ENCODE measurements around the gene COPRS. TPM values are rescaled to one million over a fixed set of nuclear protein-coding genes. Genes with fewer than 3 reads are reported as not detected.

The COPRS gene
- total and polyA plus RNA-seq, 2 of the 13 experiments (the other 11 are each of a cell fraction or from before 2014, with no cell fraction given), result 22.7 to 93.8 TPM

DNA sequence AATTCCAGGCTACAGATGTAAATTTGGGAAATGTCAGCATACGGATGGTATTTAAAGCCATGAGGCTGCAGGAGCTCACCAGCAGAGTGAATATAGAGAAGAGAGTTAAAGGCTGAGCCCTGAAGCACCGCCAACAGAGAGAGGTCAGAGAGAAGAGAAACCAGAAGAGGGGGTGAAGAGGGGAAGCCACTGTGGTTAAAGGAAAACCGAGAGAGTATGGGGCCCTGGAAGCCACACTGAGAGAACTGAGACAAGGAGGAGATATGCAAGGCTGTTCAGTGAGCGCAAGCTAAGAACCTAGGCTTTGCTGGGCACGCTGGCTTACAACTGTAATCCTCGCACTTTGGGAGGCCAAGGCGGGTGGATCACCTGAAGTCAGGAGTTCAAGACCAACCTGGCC is 24.6 kb downstream of the COPRS start (continued):
- TF ChIP-seq, protein P1, sequence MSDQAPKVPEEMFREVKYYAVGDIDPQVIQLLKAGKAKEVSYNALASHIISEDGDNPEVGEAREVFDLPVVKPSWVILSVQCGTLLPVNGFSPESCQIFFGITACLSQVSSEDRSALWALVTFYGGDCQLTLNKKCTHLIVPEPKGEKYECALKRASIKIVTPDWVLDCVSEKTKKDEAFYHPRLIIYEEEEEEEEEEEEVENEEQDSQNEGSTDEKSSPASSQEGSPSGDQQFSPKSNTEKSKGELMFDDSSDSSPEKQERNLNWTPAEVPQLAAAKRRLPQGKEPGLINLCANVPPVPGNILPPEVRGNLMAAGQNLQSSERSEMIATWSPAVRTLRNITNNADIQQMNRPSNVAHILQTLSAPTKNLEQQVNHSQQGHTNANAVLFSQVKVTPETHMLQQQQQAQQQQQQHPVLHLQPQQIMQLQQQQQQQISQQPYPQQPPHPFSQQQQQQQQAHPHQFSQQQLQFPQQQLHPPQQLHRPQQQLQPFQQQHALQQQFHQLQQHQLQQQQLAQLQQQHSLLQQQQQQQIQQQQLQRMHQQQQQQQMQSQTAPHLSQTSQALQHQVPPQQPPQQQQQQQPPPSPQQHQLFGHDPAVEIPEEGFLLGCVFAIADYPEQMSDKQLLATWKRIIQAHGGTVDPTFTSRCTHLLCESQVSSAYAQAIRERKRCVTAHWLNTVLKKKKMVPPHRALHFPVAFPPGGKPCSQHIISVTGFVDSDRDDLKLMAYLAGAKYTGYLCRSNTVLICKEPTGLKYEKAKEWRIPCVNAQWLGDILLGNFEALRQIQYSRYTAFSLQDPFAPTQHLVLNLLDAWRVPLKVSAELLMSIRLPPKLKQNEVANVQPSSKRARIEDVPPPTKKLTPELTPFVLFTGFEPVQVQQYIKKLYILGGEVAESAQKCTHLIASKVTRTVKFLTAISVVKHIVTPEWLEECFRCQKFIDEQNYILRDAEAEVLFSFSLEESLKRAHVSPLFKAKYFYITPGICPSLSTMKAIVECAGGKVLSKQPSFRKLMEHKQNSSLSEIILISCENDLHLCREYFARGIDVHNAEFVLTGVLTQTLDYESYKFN (CRISPR knock-in tag; conservative IDR thresholded peaks at IDR 0.05), result no peak
- TF ChIP-seq ATRX (CRISPR knock-in tag; IDR thresholded peaks at IDR 0.05; ENCODE audit: borderline replicate concordance) (no peak), DR1 (CRISPR knock-in tag; IDR thresholded peaks at IDR 0.05) (no peak), ZNF746 (CRISPR knock-in tag; IDR thresholded peaks at IDR 0.05) (no peak), SRF (IDR thresholded peaks at IDR 0.05; ENCODE audit: low read depth, low read length) (no peak), SUZ12 (IDR thresholded peaks at IDR 0.05; ENCODE audit: low read depth, low read length) (no peak), HHEX (CRISPR knock-in tag; IDR thresholded peaks at IDR 0.05) (no peak), ZNF557 (CRISPR knock-in tag; IDR thresholded peaks at IDR 0.05) (no peak)
- TF ChIP-seq, protein P2, sequence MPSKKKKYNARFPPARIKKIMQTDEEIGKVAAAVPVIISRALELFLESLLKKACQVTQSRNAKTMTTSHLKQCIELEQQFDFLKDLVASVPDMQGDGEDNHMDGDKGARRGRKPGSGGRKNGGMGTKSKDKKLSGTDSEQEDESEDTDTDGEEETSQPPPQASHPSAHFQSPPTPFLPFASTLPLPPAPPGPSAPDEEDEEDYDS (CRISPR knock-in tag; IDR thresholded peaks at IDR 0.05), result no peak

GRCh38 chr17:31832746-31833145 is 26.3 kb downstream of the COPRS start:
- Histone ChIP-seq H3K79me2 (ENCODE audit: insufficient read depth, low read length) (no peaks in the 10 kb centered on the region), H3K4me3 (replicated peaks in 1 of 3; ENCODE audit: insufficient read depth in 1 of 3, low read depth in 2 of 3, low read length in 3 of 3) (no peak overlapping the region), H4K20me1 (ENCODE audit: insufficient read depth, low read length) (no peaks in the 10 kb centered on the region), H2AFZ (ENCODE audit: low read length) (no peak overlapping the region), H3K9ac (ENCODE audit: insufficient read depth, low read depth, low read length) (no peak overlapping the region), H3K4me1 (ENCODE audit: insufficient read depth, low read length) (peaks cover 8% of the 10 kb centered on the region; the same call in 1 of the 2 replicates), H3K36me3 (replicated peaks in 1 of 2; ENCODE audit: control insufficient read depth in 1 of 2, insufficient read depth in 2 of 2, low read length in 2 of 2) (no peaks in the 10 kb centered on the region), H3K4me2 (ENCODE audit: low read depth, low read length) (no peak overlapping the region), H3K27ac (ENCODE audit: extremely low read length, insufficient read depth, low read length) (no peak overlapping the region), H3K27me3 (ENCODE audit: control insufficient read depth in 1 of 2, insufficient read depth in 2 of 2, low read length in 2 of 2) (0 out of 5 replicates have a peak, but pooled peaks cover 0 to 2% of the 10 kb centered on the region in 2 experiments), H3K9me3 (ENCODE audit: low read length) (no peaks in the 10 kb centered on the region)
- 70% methylated on average over 9 of the region's 9 CpGs for WGBS (ENCODE audit: low lambda C conversion rate)
- ATAC-seq (no peak), FAIRE-seq (no peak), DNase-seq (ENCODE audit: low spot score) (no peak)
- ChIA-PET CTCF (ENCODE audit: low intra/inter-chr PET ratio, low total read pairs) (no interaction called here), POLR2A (no interaction called here)
- intact Hi-C loops (cut with micrococcal nuclease; ENCODE audit: unreplicated experiment) (no loop called here), in situ Hi-C loops (cut with HindIII; ENCODE audit: extremely low pct_ligation_motif_present, low pct_unique_long_range_greater_than_20kb) (no loop called here)
- BruUV-seq (replicated peaks), result no TSS peak
- TF ChIP-seq ZNF660 (CRISPR knock-in tag; IDR thresholded peaks at IDR 0.05; ENCODE audit: borderline replicate concordance, low read depth) (no peak), NFYC (CRISPR knock-in tag; IDR thresholded peaks at IDR 0.05) (no peak), SOX5 (CRISPR knock-in tag; IDR thresholded peaks at IDR 0.05; ENCODE audit: borderline replicate concordance) (no peak), EHMT2 (IDR thresholded peaks at IDR 0.05; ENCODE audit: borderline replicate concordance, low read depth, low read length) (no peak), SMAD1 (CRISPR knock-in tag; IDR thresholded peaks at IDR 0.05; ENCODE audit: borderline replicate concordance, low read depth) (no peak), NFYB (CRISPR knock-in tag; IDR thresholded peaks at IDR 0.05) (peak; percentile 43; the same call in 1 of the 2 replicates), MAFF (IDR thresholded peaks at IDR 0.05; ENCODE audit: low read depth, low read length) (peak; percentile 66), ZBTB7B (CRISPR knock-in tag; IDR thresholded peaks at IDR 0.05) (no peak), MAFK (conservative IDR thresholded peaks at IDR 0.05 in 1 of 2, IDR thresholded peaks at IDR 0.05 in 1 of 2; ENCODE audit: low read length in 2 of 2) (peak; percentile 43 to 65; a peak in 3 of 4 replicates)

Measured in HepG2 (cell line).